Measurements from ENCODE around the gene GRIPAP1. TPM values are rescaled to one million over a fixed set of nuclear protein-coding genes. Genes with fewer than 3 reads are reported as not detected.

Gene GRIPAP1
- total RNA-seq, 2 donors from 2014 or later = 9.6 to 16.0 TPM

- TF ChIP-seq CTCF (IDR thresholded peaks at IDR 0.05) = peak; percentile 27 to 60
- peak overlapping the region; percentile 11 to 40 for H3K4me3 ChIP-seq
Observed at GRCh38 chrX:48972220-48973164, 29.6 kb downstream of the GRIPAP1 start.

GRCh38 chrX:48971249-48972219 is 30.5 kb downstream of the GRIPAP1 start, which contains the start of gene KCND1:
Gene KCND1 (minus strand): TSS chrX:48971844. CDS start chrX:48970271, 1,573 bp downstream.
- no peaks in the 10 kb centered on the region for H3K36me3 ChIP-seq
- no peak for TF ChIP-seq CTCF (IDR thresholded peaks at IDR 0.05)
- H3K4me1 ChIP-seq = peaks cover 0 to 17% of the 10 kb centered on the region in 2 donors
- DNase-seq (ENCODE audit: low spot score) = no peak
- peak within 1 kb of the TSS; percentile 28 to 36 for H3K27ac ChIP-seq
- peak within 1 kb of the TSS; percentile 11 to 40 for H3K4me3 ChIP-seq
- no peaks in the 10 kb centered on the region for H3K9me3 ChIP-seq
- no peaks in the 10 kb centered on the region for H3K27me3 ChIP-seq

More at GRCh38 chrX:48972220-48973164, 29.6 kb downstream of the GRIPAP1 start:
- Histone ChIP-seq H3K36me3 (no peaks in the 10 kb centered on the region), H3K27me3 (no peaks in the 10 kb centered on the region), H3K4me1 (peaks cover 0 to 17% of the 10 kb centered on the region in 2 donors), H3K9me3 (no peaks in the 10 kb centered on the region), H3K27ac (peak overlapping the region; percentile 28 to 36)
- DNase-seq (ENCODE audit: low spot score) = no peak

GRCh38 chrX:48969471-48969870 is 32.6 kb downstream of the GRIPAP1 start:
- TF ChIP-seq CTCF (IDR thresholded peaks at IDR 0.05) = no peak
- H3K27ac ChIP-seq = no peak overlapping the region
- no peak overlapping the region for H3K4me3 ChIP-seq
- H3K36me3 ChIP-seq = no peaks in the 10 kb centered on the region
- H3K4me1 ChIP-seq = peaks cover 0 to 17% of the 10 kb centered on the region in 2 donors
- no peaks in the 10 kb centered on the region for H3K9me3 ChIP-seq
- no peak for DNase-seq (ENCODE audit: low spot score)
- H3K27me3 ChIP-seq = no peaks in the 10 kb centered on the region

- Histone ChIP-seq H3K27me3 (no peaks in the 10 kb centered on the region), H3K4me1 (peaks cover 0 to 17% of the 10 kb centered on the region in 2 donors), H3K4me3 (no peak overlapping the region), H3K27ac (no peak overlapping the region), H3K36me3 (no peaks in the 10 kb centered on the region), H3K9me3 (no peaks in the 10 kb centered on the region)
- TF ChIP-seq CTCF (IDR thresholded peaks at IDR 0.05) = no peak
- no peak for DNase-seq (ENCODE audit: low spot score)
Observed at GRCh38 chrX:48968377-48968776, 33.7 kb downstream of the GRIPAP1 start.

DNA sequence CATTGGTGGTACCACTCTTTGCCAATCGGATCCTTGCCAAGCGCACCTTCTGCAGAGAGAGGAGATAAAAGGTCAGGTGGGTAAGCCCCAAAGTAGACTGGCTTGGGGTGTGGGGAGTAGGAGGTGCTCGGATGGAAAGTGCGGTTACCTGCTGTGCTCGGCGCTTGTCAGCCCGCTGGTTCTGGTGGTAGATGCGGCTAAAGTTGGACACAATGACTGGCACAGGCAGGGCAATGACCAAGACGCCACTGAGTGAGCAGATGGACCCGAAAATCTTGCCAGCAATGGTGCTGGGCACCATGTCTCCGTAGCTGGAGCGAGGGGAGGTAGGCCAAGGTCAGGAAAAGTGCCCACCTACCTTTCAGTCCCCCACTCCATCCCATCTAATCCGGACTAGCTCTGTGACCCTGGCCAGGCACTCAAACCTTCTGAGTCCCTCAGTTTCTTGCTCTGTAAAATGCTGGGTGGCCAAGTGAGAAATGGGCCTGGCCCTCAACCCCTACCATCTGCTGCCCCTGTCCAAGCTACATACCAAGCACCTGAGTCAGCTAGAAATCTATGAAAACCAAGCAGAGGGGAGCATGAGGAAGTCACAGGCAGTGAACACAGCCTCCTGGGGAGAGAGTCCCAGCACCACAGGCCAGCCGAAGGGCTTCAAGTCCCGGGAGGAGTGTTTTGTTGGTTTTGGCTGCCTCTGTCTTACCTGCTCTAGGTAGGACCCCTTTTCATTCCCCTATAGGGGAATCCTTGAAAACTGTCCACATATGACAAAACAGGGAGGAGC is 35.1 kb downstream of the GRIPAP1 start:
- DNase-seq (ENCODE audit: low spot score) = no peak
- no peak overlapping the region for H3K27ac ChIP-seq
- no peak overlapping the region for H3K4me3 ChIP-seq
- no peaks in the 10 kb centered on the region for H3K9me3 ChIP-seq
- no peaks in the 10 kb centered on the region for H3K36me3 ChIP-seq
- H3K4me1 ChIP-seq = peaks cover 0 to 9% of the 10 kb centered on the region in 2 donors
- TF ChIP-seq CTCF (IDR thresholded peaks at IDR 0.05) = no peak
- no peaks in the 10 kb centered on the region for H3K27me3 ChIP-seq
